ENCODE measurements around the gene WDPCP.

GRCh38 chr2:63438181-63438580 lies 150.1 kb downstream of the WDPCP start:
- TF ChIP-seq, protein P1, sequence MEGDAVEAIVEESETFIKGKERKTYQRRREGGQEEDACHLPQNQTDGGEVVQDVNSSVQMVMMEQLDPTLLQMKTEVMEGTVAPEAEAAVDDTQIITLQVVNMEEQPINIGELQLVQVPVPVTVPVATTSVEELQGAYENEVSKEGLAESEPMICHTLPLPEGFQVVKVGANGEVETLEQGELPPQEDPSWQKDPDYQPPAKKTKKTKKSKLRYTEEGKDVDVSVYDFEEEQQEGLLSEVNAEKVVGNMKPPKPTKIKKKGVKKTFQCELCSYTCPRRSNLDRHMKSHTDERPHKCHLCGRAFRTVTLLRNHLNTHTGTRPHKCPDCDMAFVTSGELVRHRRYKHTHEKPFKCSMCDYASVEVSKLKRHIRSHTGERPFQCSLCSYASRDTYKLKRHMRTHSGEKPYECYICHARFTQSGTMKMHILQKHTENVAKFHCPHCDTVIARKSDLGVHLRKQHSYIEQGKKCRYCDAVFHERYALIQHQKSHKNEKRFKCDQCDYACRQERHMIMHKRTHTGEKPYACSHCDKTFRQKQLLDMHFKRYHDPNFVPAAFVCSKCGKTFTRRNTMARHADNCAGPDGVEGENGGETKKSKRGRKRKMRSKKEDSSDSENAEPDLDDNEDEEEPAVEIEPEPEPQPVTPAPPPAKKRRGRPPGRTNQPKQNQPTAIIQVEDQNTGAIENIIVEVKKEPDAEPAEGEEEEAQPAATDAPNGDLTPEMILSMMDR (IDR thresholded peaks at IDR 0.05), result no peak
- no peak for TF ChIP-seq POLR2A (IDR thresholded peaks at IDR 0.05)
